RPMI7951 (cell line): ENCODE results near the gene KMT2C. TPM values are rescaled to one million over a fixed set of nuclear protein-coding genes. Genes with fewer than 3 reads are reported as not detected.

ENCODE experiments used
- DNase-seq: peaks from one replicate; pipeline ENCODE4 v3.0.0-alpha.2; 2012; ENCODE audit warnings: low read depth
- total RNA-seq: library from RNA; depleted of rRNA; stranded (reverse); fragments of >200 nt; shearing (Covaris generic); gene quantifications from 2 replicates; pipeline ENCODE4 v1.2.3, GENCODE V29; 2014

The KMT2C gene
- total RNA-seq, 1 experiment from 2014 or later: 11.7 TPM

DNA sequence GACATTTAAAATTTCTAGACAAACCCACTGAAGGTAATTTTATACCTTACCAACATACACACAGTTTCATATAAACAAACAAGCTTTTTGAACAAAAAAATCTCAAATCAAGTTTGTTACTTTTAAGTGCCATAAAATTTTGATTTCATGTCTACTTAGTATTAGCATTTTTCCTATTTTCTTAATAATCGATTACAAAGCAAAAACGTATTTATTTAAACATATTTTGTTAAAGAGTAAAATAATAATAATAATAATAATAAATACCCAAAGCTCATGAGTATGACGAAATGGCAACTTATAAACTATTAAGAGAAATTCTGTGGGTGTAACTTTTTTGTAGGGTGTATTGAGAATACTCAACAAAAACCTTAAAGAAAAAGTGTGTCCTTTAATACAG, 232.7 kb downstream of the KMT2C start:
- DNase-seq: no peak

DNA sequence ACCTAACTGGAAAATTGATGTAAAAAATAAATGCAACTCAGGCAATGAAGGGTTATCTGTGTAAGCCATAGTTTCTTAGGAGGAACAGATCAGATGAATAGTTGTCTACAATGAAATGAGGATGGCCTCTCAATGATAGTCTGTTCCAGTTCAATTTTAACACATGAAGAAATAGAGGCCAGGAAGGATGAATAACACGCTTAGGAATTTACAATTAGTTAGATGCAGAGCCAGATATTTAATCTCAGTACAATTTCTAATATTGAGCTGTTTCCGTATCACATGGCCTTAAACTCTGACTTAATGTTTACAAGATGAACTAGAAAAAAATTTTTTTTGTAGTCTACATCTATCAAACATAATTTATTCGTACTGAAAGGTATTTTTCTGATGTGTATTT, 233.7 kb downstream of the KMT2C start:
- no peak for DNase-seq

DNA sequence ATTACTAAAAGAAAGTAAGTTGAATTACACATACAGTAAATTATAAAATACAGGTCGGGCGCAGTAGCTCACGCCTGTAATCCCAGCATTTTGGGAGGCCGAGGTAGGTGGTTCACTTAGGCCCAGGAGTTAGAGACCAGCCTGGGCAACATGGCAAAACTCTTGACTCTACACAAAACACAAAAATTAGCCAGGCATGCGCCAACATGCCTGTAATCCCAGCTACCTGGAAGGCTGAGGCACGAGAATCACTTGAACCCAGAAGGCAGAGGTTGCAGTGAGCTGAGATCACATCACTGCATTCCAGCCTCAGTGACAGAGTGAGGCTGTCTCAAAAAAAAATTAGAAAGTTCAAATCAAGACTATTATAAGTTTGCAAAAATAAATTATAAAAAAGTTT, 235.4 kb downstream of the KMT2C start:
- no peak for DNase-seq

DNA sequence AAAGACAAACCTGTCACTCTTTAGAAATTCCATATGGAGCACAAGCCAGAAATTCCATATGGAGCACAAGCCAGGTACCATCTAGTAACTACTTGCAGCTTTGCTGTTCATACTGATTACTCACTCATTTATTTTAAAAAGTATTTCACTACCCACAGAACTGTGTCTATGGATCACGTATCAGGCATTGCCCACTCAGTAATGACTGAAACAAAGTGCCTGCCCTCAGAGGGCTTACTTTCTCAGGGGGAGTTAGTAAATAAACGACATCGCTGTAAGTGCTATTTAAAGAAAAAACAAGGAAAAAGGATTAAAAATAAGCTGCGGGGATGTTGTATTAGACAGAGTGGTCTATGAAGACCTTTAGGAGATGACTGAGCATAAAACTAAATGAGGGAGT, 239.4 kb downstream of the KMT2C start:
- DNase-seq: no peak

DNA sequence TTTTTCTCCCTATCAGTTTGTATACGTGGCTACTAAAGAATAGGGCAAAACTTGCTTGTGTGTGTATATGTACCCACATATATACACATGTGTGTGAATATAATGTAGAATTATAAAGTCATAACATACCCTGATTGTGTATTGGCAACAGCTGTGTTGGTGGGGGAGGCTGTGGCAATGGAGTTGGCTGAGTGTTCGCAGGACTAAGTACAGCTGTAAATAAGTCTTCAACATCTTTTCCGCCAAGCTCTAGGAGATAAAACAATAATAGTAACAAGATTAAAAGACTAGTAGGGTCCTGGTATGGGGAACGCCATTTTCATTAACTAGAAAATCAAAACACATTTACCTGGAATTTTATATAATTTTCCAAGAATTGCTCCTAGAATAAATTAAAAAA, 241.9 kb downstream of the KMT2C start:
- no peak for DNase-seq

DNA sequence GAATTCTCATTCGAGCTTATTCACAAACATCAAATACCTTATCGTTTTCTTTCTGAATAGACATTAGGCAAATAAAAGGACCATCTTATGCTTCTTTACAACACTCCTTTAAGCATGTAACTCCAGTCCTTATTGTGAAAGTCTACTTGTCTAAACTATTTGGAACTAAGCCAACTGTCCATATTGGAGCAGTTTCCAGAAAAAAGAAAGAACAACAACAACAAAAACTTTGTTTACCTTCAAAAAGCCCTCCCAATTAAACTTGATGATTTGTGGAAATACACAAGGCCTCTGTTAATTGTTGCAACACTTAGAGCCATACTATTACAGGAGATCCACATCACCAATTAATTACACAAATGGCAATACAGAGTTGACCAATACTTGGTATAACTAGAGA, 246.7 kb downstream of the KMT2C start:
- no peak for DNase-seq

DNA sequence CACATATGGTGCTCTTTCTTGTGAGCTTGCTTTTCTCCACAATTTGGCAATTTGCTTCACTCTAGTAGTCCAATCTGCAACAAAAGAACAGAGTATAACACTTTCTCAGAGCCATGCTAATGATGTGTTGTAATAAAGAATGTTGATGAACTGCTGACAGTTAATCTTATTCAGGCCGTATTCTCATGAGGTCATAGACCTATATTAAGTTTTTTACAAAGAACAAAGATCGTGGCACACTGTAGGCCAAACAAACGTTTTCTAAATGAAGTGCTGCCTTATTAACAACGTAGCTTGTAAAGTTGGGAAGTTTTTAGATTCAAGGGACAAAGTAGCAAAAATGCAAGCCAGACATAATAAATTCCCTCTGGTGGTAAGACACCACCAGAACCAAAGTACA, 250.2 kb downstream of the KMT2C start:
- DNase-seq: no peak

DNA sequence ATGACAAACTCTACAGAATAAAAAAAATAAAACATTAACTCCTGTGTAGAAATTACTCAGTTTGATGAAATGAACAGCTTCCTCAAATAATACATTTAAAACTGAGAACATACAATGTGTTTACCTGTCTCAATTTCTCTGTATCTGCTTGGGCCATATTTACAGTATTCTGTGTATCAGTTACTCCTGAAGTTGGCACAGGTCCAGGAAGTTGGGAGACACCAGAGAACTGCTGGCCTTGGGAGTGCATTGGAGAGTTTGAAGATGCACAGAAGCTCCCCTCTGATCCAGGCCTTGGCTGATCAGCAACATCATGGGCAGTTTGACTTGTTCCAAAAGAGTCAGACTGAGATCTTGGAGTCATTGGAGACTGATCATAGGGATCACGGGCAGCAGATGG, 255.2 kb downstream of the KMT2C start:
- peak; percentile 8 for DNase-seq

DNA sequence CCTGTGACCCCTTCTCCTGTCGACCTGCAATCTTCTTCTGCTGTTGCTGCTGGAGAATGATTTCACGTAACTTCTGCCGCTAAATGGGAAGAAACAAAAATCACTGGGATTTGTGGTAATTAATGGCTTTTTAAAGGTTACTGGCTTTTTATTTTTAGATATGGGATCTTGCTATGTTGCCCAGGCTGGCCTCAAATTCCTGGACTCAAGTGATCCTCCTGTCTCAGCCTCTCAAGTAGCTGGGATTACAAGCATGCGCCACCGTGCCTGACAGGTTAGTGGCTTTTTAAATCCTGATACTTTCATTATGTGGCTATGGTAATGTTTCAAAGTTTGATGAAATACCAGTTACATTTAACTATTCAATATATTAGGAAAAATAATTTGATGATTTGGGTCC, 255.8 kb downstream of the KMT2C start:
- DNase-seq: no peak

DNA sequence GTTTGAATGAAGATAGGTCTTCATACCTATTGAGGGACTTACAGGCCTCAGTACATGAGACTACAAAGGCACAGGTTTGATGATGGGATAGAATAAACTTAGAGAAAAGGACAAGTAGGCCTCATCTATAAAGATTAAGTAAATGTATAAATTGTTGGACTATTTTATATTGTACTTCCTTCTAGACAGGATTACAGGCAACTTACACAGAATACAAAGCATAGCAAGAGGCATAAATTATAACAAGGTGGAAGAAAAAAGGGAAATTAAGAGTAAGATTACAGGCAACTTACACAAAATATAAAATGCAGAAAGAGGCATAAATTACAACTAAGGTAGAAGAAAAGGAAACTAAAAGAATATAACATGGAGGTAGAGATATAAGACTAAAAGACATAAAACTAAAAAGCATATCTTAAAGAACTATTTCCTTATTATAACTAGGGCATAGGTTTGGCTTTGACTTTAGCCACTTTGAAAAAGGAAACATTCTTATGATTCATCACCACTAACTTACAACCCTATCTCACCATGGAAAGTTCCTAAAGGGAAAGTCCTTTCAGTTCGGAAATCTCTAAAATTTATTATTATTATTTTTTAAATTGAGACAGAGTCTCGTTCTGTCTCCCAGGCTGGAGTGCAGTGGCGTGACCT, 257.3 kb downstream of the KMT2C start:
- no peak for DNase-seq

DNA sequence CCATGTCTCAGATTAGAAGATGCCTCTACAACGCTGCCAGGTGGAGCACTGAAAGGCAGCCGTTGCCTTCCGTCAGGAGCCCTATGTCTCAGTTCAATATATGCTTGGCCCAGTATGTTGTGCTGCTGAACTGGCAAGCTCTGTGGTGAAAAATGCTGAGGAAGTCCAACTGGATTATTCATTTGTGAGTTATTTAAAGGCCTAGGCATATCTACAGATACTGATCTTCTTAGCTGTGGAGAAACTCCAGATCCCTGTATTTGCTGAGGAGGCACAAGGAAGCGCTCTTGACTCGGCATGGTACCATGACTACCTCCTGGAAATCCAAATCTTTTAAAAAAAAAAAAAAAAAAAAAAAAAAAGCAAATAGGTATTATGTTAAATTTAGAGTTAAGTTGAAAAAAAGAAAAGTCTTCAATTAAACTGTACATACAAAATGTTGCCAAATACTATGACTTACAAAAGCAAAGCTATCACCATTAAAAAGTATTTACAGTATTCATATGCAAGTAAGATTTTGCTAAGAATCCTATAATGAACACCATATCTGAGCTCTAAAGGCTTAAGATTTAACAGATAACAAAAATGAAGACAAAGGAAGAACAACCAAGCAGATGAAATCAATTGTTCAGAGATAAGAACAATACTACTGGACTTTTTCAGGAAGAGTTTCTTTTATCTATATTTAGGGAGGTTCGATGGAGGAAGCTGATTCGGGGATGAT, 258.0 kb downstream of the KMT2C start:
- no peak for DNase-seq

DNA sequence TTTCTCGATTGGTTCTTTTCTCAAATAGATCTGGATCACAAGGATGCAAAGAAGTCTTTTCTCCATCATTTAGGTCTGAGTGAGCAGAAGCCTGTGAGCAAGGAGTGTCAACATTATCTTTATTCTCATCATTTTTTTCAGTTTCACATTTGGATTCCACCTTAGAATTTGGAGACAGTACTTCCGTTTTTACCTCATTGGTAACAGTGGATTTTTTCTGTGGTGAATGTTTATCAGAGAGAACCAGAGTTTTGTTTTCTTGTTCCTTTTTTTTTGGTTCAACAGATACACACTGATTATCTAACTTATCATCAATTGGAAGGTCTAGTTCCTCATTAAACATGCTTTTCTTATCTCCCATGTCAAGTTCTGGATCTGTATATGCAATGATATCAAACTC, 259.0 kb downstream of the KMT2C start:
- no peak for DNase-seq

DNA sequence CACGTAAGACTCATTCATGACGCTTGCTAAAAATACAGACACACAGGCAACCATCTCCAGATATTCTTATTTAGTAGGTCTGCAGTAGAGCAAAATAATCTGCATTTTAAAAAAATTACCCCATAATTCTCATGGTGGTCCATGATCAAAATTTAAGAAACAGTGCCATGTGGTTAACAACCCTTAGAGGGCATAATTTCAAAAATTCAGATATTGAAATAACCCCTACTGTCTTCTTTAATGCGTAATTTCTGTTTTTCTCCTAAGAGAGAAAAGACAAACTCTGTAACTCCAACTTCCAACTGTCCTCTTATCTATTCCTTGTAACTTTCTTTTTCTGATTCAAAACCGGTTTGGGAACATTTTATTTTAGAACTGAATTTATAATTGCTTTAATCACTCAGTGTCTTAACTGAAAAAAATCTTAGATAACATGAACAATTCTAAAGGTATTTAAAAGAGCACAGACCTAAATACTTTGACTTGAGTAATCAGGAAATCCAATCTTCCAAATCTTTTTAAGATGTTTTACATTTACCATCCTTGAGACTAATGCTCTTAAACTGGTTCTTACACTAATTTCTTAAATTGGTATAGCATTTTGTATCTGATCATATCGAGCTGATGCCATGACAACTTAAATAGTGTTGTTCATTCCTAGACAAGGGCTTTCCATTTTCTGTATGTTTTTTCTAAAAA, 262.3 kb downstream of the KMT2C start:
- DNase-seq: no peak

DNA sequence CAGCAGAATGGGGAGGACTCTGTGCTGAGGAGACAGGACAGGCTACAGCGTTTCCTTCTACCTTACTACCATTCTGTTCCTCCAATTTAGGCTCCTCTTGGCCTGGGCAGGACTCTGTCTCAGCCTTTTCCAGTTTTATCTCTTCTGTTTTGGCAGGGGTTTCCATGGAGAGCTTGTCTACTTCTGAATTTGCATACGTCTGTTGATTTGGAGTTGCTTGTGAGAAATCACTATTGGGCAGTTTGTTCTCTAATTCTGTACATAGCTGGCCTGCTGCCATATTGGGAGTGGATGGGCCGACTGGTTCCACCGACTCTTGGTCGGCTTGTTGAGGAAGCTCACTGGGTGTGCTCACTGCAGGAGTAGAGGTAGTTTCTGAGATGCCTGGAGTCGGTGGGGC, 273.5 kb downstream of the KMT2C start:
- DNase-seq: no peak

DNA sequence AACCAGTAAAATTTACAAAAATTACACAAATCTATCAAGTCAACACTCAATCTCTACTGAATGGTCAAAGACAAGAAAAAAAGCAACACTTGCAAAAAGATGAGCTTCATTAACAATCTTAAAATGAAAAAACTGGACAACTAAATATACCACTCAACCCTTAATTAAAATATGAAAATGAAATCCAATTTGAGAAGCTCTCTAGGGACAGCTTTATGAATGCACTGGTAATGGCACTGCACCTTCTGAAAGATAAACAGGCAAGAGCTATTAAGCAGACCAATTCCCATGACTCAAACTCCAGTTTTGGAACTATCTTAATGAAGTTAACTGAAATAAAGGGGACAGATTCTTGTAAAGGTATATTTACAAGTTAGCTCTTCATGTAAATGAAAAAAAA, 274.6 kb downstream of the KMT2C start:
- no peak for DNase-seq

DNA sequence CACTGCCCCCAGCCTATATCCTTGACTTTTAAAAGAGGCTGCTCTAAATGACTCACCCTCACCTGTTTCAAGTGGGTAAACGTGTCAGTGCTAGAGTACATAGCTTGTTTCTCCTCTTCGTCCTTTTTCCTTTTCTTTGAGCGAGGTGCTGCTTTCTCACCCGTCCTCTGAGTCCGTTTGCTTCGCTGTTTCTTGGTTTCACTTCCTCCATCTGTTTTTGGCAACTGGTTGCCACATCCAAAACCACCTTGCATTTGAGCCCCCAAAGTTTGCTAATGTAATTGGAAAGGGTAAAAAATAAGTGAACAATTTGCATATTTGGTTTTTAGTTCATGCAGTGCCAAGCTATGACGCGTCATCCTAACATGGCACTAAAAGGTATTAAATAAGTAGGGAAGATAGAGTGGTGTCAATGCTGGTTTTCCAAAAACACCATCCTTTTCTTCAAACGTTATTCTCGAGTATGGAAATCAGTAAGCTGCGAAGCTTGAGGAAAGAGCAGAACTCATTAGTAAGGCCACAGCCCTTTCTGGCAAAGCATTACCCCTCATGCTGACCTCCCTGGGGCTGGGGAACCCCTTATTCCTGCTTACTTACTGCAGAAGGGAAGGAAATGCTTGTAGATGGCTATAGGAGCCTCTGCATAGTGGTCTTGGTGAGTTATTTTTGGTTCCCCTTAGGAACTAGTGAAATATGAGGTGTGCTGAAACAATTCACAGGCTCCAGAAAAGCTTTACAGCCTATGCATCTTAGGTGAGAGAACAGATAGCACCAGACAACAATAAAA, 276.8 kb downstream of the KMT2C start:
- no peak for DNase-seq

DNA sequence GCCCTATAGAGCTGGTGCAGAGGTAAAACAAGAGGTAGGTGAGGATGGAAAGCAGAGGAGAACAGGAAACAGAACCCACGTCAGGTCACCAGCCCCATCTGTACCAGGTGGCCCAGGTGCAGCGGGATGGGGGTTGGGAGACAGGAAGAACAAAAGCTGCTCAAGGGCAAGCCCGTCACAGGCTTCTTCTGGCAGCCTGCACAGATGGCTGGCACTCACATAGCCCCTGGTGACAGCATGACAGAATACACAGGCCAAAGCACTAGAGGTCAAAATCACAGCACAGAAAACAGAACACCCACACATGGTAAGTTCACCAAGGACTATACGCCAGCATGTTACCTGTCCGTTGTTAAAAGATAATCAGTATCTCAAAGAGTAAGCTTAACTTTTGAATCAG, 283.5 kb downstream of the KMT2C start:
- DNase-seq: no peak

DNA sequence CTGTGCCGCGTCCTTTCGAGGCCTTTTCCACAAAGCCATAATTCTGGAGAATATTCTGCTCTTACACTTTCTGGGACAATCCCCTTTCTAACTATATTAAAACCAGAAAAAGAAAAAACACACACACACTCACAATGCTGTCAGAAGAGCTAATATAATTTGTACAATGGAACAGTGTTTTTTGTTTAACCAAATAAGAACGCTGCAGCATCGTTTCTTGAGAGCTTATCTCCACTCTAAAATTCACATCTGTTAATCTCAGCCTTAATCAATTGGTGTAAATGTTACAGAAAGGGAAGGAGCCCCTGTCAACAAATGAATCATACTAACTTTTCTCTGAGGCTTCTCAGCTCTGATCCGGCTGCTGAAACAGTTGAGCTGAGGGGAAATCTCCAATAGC, 286.4 kb downstream of the KMT2C start:
- DNase-seq: no peak

DNA sequence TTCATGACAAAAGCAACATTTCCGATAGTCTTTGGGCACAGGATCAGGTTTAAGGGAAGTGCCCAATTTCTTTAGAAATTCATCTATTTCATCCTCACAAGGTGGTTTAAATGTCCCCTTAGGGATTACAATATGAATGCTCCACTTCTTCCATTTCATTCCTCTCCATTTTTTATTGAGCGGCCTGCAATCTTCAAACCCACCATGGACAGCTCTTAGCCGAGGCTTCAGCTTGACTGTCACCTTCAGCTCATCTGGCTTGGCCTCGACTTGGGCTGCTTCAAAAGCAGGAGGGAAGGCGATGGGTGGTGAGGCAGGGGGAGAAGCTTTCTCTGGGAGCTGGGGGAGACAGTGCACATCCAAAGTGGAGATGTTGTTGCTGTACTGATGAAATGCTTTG, 287.1 kb downstream of the KMT2C start:
- DNase-seq: no peak

DNA sequence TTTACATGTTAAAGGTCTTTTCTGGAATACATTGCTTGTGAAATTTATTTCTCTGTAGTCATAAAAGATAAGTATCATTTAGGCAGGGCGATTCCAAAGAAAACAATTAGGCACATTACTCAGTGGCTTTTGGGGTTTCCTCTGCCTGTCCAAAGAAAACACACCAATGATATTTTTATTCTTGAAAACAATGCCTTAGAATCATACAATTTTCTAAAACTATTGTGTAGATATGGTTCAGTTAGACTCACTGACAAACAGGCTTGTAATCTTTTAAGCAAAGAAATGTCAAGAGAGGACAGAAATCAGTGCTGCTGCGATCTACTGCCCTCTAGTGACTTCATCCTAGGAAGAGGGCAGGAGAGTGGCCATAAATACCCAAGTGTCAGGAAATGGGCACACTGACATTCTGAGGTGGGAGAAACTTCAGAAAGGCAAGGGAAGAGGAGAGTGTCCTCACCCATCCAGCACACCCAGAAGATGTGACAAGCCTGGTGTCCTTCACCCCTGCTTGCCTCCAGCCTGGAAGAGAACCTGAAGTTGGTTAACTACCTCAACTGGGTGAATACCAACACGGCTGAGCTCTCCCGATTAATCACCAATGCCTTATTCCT, 289.8 kb downstream of the KMT2C start:
- DNase-seq: peak; percentile 47

DNA sequence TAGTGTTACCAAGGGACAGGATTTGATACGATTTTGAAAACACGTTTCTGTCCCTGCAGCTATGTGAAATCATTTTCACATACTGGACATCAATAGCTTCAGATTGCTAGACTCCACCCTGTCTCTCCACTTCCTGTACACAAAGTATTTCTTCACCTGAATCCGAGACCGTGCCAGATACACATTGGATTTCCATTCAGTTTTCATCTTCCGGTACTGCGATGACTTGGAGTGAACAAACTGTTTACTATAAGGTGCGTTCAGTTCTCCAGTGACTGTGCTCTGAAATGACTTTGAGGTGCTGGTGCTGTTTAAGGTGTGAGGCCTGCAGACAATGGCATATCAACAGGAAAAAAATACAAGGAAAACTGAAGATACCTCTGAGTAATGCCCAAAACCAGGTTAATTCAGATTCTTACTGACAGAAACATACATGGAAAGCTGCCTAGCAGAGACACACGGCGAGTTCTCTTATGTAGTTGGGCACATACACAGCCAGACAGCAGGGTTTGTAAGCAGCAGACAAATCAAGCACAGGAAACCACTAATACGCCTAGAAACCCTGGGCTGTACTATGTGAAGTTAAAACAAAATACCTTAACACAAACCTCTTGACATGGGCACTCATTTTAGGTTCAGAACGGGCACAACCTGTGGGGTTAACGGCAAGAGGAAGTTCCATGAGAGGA, 291.1 kb downstream of the KMT2C start:
- DNase-seq: no peak
